K562 treated with DMSO at 1 percent for 48 hours (cell line): Measurements from ENCODE around the gene NDUFV3. TPM values are rescaled to one million over a fixed set of nuclear protein-coding genes. Genes with fewer than 3 reads are reported as not detected.

Source experiments
- total RNA-seq: library from RNA; unstranded; fragments of 300-600 nt; gene quantifications from 2 replicates; pipeline ENCODE4 v1.2.3, GENCODE V29; 2022; ENCODE audit warnings: low replicate concordance; ENCODE audit errors: extremely low read depth

NDUFV3 gene
- not detected in 2 replicates for total RNA-seq

DNA sequence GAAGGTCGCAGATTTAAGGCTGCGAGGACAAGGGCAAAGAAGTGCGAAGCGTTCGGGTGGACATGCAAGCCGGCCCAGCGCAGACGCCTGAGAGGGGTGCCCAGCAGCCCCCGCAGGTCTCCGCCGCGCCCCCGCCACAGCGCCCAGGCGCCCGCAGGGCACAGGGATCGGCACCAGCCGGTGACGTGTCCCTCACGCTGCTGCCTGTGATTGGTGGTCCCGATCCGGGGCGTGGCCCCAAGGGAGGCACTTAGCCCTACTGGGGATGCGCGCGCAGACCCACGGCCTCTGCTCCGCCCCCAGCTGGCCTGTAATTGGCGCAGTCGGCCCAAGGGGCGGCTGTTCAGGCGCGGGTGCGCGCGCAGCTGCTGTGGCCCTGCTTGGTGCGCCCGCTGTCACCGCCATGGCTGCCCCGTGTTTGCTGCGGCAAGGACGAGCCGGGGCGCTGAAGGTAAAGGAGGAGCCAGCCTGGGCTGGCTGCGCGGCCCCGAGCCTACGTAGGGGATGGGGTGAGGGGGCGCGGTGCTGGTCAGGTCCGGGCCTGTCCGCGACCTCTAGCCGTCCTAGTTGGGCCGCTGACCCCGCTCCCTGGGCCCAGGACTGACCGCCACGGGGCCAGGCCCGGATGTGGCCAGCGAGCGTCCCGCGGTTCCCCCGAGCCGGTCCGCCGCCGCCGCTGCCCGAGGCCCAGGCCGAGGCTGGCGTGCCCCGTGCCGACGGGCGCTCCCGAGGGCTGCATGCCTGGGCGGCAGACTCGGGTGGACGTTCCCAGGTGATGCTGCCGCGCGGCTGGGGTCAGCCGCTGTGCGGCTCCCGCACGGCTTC lies at the start of gene NDUFV3:
TSS of gene NDUFV3 (plus strand) at position 379 of the 825 bp plus-strand sequence. CDS start at position 404, 25 bp downstream.

GRCh38 chr21:42878993-42879787 lies 13.9 kb upstream of the NDUFV3 start, which contains the start of gene WDR4:
TSS of gene WDR4 (minus strand) at chr21:42879539. CDS start at chr21:42879495, 44 bp downstream.

DNA sequence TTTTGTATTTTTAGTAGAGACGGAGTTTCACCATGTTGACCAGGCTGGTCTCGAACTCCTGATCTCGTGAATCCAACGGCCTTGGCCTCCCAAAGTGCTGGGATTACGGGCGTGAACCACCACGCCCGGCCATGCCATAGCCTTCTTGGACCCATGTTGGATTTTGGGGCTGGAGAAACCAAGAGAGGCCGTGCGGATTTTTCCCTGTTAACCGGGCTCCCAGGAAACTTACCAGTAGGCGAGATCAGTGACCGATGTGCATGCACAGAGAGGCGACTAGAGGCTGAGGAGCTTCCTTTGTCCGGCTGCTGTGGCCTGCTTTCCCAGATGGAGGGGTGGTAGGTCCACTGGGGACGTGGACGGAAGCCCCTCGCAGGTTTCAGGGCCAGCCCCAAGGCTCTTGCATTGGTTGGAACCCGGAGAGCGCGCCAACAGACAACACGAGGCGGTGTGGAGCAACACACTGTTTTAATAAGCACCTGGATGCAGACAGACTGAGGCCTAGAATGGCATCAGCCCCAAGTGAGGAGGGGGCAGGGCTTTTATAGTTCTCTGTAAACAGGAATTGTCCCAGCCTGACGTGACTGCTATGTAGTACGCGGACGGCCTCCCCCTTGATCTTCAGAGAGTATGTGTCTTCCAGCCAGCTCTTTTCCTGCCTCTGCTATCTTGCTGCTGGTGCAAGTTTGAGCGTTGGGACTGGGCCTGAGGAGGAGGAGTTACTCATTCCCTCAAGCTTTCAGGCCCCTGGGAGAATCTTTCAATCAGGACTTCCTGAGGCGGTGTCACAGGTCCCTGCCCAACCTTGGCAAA lies 32.2 kb downstream of the NDUFV3 start, which contains the start of gene ERVH48-1:
TSS of gene ERVH48-1 (minus strand) at position 517 of the 813 bp plus-strand sequence. CDS start 6,624 bp downstream, outside the sequence.

Other genes starting within 250 kb of the NDUFV3 start
- not detected in 2 replicates for gene PDE9A, start 239.7 kb upstream of the NDUFV3 start, total RNA-seq
- gene WDR4, start 13.8 kb upstream of the NDUFV3 start, total RNA-seq: not detected in 2 replicates
- not detected in 2 replicates for gene ERVH48-1, start 32.3 kb downstream of the NDUFV3 start, total RNA-seq
- gene PKNOX1, start 81.3 kb downstream of the NDUFV3 start, total RNA-seq: not detected in 2 replicates
- not detected in 2 replicates for gene CBS, start 182.5 kb downstream of the NDUFV3 start, total RNA-seq
- gene U2AF1, start 214.3 kb downstream of the NDUFV3 start, total RNA-seq: not detected in 2 replicates